ENCODE measurements around the gene GSTM2.
A peak's percentile ranks its signal among the peaks of the same experiment; 100 is the strongest.

Gene GSTM2

DNA sequence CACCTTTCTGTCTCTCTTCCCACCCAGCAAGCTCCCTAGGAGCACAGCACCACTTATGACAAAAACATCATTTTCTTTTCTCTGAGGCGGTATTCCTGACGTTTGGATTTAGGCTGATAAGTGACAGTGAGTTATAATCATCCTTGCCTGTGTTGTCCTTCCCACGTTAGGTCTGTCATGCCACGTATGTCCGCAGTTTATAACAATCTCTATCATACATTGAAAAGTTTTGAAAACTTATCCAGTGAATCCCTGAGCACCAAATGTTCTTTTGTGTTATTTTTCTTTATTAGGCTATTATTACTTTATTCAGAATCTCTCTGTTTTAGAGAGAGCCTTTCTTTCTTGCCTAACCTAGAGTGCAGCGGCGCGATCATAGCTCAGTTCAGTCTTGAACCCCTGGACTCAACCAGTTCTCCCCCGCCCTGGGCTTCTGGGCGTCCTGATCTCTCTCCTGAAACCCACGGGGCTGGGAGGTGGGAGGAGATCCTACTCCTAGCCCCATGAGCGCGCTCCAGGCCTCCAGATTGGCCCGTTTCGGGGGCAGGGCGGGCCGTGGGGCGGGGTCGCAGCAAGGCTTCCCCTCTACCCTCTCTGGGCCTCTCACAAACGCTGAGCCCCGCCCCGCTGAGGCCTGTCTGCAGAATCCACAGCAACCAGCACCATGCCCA is at the start of gene GSTM2:
Gene GSTM2, plus strand, starts transcription at position 606 of the 671 bp plus-strand sequence. Its CDS starts 59 bp downstream, at position 665.
- peak; percentile 65 for DNase-seq (ENCODE audit: insufficient read length, low spot score)
- FAIRE-seq = no peak

DNA sequence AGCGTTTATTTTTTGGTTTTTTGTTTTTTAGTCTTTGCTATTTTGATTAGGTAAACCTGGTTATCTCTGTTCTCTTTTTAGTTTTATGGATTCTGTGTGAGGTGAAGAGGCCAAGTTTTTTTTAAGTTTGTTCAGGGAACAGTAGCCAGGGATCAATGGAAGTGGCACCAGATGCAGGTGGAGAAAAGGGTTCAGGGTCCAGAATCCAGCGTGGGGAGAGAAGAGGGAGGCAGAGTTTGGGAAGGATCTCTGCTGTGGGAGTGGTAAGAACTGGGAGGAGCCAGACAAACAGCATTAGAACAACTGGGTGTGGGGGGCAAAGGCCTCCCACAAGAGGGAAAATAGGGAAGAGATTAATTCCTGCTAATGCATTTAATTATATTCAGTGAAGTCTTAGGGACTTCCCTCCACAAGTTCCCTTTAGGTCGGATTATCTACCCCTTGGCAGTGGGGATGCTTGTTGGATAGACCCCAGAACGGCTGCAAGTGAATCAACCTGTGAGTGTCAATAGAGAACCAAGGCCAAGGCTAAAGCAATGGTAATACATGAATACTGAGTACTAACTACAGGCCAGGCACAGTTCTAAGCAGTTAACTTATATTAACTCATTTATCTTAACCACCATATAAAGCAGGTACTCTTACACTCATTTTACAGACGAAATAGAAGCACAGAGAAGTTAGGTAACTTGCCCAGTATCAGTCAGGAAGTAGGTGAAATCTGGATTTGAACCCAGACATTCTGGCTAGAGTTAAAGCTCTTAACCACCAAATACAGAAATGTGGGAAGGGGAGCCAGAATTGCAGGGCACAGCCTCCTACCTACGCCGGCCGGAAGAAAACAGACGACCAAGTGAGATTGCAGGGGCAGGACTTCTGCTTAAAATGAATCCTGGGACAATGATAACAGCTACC is 48.9 kb upstream of the GSTM2 start:
- FAIRE-seq = no peak
- no peak for DNase-seq (ENCODE audit: insufficient read length, low spot score)

DNA sequence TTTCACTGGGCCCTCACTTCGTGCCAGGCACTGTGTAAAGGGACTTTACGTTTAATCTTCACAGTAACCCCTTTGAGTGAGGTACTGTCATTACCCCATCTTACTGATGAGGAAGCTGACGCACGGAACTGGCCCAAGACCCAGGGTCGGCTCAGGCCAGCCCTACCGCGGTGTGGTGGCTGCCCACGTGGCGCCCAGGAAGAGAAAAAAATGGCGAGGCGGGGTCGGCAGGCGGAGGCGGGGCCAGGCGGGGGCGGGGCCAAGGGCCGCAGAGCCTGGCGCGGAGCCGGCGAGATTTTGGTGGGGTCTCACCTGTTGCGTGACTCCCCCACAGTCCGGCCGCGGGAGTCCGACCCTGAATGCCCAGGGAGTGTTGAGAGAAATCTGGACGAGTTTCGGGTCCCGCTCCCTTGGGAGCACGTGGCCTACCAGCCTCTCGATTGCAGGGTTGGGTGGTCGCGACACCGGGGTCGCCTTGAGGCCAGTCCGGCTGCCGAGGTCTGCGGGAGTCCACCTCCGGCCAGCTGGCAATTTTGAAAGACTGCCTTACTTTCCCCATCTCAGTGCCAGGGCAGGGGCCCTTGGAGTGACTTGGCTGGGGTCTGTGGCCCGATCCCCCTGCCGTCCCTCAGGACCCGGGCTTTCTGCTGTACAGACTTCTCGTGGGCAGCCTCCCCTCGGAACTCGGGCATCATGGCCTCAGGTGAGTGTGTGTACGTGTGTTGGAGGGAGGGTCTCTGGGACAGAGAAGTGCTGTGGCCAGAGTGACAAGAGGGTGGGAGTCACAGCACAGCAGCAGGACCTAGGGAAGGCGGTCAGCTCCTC is 48.1 kb upstream of the GSTM2 start, which contains the start of the genes AMPD2 and GNAT2:
Gene AMPD2, plus strand, starts transcription at position 262 of the 825 bp plus-strand sequence. CDS start 1,339 bp downstream, outside the sequence.
Gene GNAT2, minus strand, starts transcription at position 41 of the 825 bp plus-strand sequence. CDS start 6,746 bp downstream, outside the sequence.
- DNase-seq (ENCODE audit: insufficient read length, low spot score) (peak; percentile 75), FAIRE-seq (peak; percentile 84)

DNA sequence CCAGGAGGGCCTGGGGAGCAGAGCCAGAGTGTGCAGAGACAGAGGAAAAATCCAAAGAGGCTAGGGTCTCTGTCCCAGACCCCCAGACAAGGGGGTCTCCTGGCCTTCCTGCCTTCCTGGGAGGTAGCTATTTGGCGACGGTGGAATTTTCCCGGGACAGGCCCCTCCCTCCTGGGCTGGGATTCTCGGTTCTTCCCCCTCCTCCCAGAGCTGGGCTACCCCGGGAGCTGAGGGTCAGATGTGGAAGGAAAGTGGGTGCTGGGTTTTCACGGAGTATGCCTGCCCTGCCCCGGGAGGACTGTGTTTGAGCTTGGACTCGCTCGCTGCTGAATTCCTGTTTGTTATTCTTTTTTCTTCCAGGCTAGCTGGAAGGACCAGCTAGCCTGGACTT is 47.5 kb upstream of the GSTM2 start:
- FAIRE-seq (no peak), DNase-seq (ENCODE audit: insufficient read length, low spot score) (no peak)

DNA sequence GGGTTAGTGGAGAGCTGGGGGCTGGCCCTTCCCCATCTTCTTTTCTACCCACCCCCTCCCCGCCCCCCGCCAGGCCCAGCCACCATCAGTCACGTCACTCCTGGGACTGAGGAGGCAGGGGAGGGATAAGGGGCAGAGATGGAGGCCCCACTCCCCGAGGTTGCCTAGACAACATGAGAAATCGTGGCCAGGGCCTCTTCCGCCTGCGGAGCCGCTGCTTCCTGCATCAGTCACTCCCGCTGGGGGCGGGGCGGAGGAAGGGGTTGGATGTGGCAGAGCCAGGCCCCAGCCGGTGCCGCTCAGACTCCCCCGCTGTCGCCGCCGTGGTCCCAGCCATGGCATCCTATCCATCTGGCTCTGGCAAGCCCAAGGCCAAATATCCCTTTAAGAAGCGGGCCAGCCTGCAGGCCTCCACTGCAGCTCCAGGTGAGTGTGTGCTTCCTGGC is 47.0 kb upstream of the GSTM2 start:
- peak; percentile 96 for DNase-seq (ENCODE audit: insufficient read length, low spot score)
- peak; percentile 84 for FAIRE-seq

DNA sequence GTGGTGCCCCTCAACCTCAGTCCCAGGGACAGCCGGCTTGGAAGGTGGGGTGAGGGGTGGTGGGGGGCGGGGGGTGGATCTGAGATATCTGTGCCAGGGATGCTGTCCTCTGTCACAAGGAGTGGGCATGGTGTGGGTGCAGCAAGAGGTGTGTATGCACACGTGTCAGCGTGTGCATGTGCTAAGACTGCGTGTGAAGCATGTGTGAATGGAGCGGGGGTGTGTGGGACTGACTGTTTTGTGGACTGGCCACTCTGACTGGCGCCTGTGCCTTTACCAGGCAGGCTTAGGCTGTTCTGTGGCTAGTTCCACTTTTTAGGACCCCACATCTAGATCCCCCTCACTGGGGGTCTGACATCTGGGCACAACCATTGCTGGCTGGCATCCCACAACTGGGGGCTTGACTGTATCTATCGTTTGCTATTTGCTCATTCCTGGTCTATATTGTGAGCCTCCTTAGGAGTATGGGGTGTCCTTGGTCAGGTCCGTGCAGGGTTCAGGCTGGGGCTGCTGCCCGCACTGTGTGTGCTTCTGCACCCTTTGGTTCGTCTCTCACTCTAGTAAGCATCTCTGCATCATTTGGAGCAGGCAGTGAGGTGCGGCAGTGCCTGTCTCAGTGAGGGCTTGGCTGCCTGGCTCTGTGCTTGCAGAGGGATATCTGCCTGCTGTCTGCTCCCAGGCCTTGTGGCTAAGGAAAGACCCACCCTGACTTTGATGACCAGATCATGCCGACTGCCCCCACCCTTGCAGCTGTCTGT is 46.3 kb upstream of the GSTM2 start:
- no peak for DNase-seq (ENCODE audit: insufficient read length, low spot score)
- FAIRE-seq = no peak

DNA sequence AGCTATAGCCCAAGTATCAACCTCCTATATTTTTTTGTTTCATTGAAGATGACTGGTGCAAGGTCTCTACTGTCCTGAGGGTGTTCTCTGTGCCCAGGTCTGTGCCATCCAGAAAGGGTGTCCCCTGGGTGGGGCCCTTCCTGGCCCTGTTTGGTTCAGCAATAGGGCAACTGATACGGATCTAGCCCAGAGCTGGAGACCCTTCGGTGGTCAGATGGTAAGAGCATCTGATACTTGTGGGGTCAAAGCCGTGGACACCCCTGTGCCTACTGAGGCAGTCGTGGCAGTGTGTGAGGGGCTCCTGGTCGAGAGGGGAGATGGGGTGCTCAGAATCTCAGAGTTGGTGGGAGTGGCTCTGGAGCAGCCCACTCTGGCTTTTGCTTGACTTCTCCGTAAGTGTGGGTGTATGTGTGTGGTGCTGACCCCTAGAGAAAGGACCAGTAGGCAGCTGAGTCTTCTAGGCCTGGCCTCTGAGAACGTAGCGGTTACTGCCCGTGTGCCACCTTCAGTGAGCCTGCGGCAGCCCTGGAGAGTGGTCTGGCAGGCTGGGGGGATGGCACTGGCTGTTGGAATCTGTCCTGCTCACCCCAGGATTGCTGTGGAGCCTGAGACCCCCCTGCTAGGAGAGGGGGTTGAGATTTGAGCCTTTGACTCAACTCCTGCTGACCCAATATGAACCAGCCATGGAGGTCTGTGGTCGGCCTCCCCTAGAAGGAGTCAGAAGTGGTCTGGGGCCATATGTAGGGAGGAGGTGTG is 45.5 kb upstream of the GSTM2 start:
- no peak for DNase-seq (ENCODE audit: insufficient read length, low spot score)
- FAIRE-seq = no peak

DNA sequence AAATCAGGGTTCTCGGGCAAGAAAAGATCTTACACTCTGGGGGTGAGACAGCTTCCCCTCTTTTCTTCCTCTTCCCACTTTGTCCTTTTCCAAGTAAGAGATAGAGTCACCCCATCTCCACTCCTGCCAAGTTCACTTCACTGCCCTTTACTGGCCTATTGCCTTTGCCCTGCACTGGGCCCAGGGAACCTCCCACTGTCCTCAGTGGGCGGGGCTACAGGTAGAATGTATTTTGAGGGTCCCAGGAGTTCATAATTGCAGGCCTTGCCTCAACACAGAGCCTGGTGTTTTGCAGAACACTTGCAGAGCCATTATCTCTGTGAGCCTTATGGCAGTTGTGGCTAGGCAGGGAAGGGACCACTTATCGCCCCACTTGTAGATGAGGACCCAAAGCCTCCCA is 45.0 kb upstream of the GSTM2 start:
- no peak for FAIRE-seq

DNA sequence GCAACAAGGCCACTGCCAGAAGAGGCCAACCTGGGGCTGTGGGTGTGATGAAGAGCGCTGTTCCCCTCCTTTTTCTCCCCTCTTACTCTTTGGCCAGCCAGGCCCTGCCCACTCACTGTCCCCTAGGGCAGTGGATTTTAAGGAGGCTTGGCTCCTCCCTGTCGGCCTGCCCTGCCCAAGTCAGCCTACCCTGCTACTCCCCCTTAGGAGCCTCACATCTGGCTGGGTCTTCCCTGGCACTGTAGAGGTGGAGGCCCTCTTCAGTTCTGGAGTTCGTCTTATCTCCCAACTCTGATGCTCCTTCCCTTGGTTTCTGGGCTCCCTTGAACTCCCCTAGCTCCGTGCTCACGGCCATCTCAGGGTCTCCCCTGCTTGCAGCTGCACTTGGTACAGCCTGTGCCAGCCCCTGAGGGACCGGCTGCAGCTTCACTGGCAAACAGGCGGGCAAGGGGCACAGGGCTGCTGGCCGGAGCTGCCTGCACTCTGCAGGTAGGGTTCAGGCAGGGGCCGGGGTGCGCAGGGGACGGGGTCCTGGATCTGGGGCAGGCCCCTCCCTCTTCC is 44.2 kb upstream of the GSTM2 start:
- no peak for FAIRE-seq

More for the DNA sequence above, 45.0 kb upstream of the GSTM2 start:
- DNase-seq (ENCODE audit: insufficient read length, low spot score) = no peak

DNA sequence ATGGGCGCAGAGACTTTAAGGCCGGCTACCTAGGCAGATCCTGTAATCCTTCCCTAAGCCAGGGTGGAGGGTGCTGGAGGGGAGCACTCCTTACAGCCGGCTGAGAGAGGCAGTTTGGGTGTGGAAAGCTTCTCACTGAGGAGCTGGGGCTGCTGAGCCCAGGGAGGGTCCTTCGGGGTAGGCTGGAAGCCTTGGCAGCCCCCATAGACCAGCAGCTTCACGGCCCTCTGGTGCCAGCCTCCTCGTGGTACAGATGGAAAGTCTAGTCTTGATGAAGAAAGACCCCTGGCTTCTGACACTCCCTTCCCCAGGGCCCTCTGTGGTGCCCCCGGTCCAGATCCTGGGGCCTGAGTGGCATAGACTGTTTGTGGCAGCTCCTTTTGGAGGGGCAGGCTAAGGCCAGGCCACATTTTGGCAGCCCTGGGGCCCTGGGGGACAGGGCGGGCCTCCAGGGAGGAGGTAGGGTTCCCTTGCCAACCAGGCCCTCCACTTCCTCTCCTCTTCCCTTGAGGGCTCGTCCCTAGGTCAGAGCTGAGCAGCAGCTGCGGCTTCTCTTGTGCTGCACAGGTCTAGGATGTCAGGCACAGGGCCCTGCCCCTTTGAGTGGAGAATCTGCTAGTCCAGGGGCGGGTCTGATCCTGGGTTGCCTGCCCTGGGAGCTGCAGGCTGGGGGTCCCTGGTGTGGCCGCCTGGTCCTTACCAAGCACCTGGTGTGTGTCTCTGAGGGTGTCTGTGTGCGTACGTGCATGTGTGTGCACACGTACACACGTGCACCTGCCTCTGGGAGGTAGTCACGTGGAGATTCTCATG is 43.5 kb upstream of the GSTM2 start:
- peak; percentile 57 for DNase-seq (ENCODE audit: insufficient read length, low spot score)
- FAIRE-seq = no peak

More for the DNA sequence above, 44.2 kb upstream of the GSTM2 start:
- no peak for DNase-seq (ENCODE audit: insufficient read length, low spot score)

DNA sequence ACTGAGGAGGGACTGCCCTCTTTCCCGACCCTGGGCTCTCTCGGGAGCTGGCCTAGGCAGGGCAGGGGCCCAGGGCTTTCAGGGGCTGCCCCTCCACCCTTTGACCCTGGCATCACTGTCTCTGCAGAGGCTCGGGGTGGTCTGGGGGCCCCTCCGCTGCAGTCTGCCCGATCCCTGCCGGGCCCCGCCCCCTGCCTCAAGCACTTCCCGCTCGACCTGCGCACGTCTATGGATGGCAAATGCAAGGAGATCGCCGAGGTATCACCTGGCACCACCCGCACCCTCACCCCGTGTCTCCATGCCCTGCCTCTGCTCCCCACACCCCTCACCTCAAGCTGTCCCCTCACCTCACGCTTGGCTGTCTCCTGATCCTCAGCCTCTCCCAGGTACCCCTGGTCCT is 42.7 kb upstream of the GSTM2 start:
- FAIRE-seq (no peak), DNase-seq (ENCODE audit: insufficient read length, low spot score) (no peak)

DNA sequence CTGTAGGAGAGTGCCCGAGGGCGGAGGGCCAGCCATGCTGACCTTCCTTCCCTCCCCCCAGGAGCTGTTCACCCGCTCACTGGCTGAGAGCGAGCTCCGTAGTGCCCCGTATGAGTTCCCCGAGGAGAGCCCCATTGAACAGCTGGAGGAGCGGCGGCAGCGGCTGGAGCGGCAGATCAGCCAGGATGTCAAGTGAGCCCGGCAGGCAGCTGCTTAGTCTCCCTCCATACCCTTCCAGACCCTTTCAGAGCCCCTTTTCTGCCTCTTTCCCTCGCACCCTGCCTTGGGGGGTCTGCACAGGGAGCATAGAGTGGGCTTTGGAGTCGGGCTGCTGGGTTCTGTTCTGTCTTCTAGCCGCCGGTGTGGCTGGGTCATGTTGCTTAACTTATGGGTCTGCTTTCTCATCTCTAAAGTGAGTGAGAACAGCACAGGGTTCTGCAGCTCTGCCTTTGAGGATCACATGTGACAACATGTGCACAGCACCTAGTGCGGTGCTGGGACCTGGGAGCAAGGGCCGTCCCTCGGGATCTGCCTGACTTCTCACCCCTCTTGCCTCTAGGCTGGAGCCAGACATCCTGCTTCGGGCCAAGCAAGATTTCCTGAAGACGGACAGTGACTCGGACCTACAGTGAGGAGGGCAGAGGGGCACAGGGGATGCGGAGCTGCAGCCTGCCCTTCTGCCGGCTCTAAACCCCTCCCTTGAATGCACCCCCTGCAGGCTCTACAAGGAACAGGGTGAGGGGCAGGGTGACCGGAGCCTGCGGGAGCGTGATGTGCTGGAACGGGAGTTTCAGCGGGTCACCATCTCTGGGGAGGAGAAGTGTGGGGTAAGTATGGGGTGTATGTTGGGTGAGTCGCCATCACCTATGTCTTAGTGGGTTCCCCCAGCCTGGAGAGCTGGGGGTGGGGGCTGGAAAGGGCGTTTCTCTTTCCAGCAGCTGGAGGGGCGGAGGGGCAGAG is 42.0 kb upstream of the GSTM2 start:
- no peak for FAIRE-seq
- no peak for DNase-seq (ENCODE audit: insufficient read length, low spot score)

DNA sequence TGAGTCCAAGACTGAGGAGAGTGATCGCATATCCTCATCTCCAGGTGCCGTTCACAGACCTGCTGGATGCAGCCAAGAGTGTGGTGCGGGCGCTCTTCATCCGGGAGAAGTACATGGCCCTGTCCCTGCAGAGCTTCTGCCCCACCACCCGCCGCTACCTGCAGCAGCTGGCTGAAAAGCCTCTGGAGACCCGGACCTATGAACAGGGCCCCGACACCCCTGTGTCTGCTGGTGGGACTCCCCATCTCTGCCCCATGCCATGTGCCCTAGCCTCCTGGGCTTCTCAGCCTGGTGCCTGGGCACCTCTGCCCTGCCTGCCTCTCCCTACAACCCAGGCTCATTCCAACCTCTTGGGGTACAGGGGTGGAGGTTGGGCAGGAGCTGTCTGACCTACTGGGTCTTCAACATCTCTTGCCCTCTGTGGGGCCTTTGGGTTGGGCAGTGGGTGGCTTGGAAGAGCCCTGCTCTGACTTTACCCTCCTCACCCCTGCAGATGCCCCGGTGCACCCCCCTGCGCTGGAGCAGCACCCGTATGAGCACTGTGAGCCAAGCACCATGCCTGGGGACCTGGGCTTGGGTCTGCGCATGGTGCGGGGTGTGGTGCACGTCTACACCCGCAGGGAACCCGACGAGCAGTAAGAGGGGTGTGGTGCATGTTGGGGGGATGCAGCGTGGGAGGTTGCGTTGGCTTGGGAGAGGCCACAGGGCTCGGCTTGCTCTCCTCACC is 41.0 kb upstream of the GSTM2 start:
- FAIRE-seq = no peak
- DNase-seq (ENCODE audit: insufficient read length, low spot score) = no peak

DNA sequence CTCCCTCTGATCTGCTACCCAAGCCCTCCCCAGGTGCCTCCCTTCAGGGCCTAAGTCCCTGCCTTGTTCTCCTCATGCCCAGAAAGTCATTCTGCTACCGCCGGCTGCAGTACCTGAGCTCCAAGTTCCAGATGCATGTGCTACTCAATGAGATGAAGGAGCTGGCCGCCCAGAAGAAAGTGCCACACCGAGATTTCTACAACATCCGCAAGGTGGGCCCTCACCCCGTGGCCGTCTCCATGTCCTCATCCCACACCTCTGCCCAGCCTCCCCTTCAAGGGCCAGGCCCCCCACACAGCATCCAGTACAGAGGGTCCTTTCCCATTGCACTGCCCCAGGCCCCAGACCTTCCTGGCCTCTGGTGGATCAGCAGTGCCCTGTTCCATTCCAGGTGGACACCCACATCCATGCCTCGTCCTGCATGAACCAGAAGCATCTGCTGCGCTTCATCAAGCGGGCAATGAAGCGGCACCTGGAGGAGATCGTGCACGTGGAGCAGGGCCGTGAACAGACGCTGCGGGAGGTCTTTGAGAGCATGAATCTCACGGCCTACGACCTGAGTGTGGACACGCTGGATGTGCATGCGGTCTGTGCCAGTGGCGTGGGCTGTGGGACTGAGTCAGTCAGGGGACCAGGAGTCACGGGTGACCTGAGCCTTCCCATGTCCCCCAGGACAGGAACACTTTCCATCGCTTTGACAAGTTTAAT is 40.0 kb upstream of the GSTM2 start:
- no peak for FAIRE-seq

DNA sequence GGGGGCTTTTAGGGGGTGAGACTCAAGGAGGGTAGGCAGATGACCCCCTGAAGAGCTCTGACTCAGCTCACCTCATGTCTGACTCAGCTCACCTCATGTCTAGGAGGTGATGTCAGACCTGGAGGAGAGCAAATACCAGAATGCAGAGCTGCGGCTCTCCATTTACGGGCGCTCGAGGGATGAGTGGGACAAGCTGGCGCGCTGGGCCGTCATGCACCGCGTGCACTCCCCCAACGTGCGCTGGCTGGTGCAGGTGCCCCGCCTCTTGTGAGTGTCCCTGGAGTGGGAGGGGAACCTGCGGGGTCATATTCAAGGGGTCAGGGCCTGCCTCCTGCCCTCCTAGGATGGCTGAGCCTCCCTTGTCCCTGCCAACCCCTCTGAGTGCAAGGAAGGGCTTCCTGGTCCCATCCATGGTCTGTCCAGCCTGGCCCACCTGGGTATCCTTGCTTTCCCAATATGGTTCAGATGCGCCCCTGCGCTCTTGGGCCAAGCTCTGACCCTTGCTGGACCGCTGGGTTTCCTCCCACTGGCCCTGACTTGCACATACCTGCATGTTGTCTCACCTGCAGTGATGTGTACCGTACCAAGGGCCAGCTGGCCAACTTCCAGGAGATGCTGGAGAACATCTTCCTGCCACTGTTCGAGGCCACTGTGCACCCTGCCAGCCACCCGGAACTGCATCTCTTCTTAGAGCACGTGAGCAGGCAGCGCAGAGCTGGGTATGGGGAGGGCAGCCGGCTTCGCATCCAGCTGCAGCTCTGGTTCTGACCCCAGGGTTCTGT is 39.1 kb upstream of the GSTM2 start:
- no peak for FAIRE-seq
- no peak for DNase-seq (ENCODE audit: insufficient read length, low spot score)

More for the DNA sequence above, 40.0 kb upstream of the GSTM2 start:
- no peak for DNase-seq (ENCODE audit: insufficient read length, low spot score)
